Spleen (tissue), 7 donors: ENCODE measurements around the gene SUPT3H.

Experiments
- POLR2A ChIP-seq, 3 donors: fragments of 450-650 bp; IDR thresholded peaks; one replicate each; pipeline ENCODE4 v1.5.1; 2017; ENCODE audit warnings: antibody characterized with exemption in 3 of 3, mild to moderate bottlenecking in 1 of 3
- TF ChIP-seq, protein P1 (sequence below), 11 experiments: fragments of 200-600 bp in 7 of 11; fragments of 450-650 bp in 4 of 11; sonication (generic) in 4 of 11; IDR thresholded peaks in 8 of 11; conservative IDR thresholded peaks in 3 of 11; 1 replicate in 7 of 11; 2 replicates in 4 of 11; pipeline versions ENCODE4 v1.4.0 to v1.8.0; 2016 to 2021; ENCODE audit warnings: antibody characterized with exemption in 11 of 11, inconsistent platforms in 4 of 11, mild to moderate bottlenecking in 1 of 11
- donor health status: DM: no; HTN: no; CAD: no; lungs with moderate emphysema.
- donor health status: DM: no; HTN: no; CAD: no.
- donor health status: DM: no; HTN: no; CAD: no.

GRCh38 chr6:44780161-44780560 is 597.6 kb downstream of the SUPT3H start:
- TF ChIP-seq, protein P1, sequence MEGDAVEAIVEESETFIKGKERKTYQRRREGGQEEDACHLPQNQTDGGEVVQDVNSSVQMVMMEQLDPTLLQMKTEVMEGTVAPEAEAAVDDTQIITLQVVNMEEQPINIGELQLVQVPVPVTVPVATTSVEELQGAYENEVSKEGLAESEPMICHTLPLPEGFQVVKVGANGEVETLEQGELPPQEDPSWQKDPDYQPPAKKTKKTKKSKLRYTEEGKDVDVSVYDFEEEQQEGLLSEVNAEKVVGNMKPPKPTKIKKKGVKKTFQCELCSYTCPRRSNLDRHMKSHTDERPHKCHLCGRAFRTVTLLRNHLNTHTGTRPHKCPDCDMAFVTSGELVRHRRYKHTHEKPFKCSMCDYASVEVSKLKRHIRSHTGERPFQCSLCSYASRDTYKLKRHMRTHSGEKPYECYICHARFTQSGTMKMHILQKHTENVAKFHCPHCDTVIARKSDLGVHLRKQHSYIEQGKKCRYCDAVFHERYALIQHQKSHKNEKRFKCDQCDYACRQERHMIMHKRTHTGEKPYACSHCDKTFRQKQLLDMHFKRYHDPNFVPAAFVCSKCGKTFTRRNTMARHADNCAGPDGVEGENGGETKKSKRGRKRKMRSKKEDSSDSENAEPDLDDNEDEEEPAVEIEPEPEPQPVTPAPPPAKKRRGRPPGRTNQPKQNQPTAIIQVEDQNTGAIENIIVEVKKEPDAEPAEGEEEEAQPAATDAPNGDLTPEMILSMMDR (IDR thresholded peaks at IDR 0.05 in 8 of 11, conservative IDR thresholded peaks at IDR 0.05 in 3 of 11): no peak
- TF ChIP-seq POLR2A (IDR thresholded peaks at IDR 0.05): no peak
